CD14-positive monocyte (primary cell): ENCODE measurements around the gene SMIM20. TPM values are rescaled to one million over a fixed set of nuclear protein-coding genes. Genes with fewer than 3 reads are reported as not detected.
A peak's percentile ranks its signal among the peaks of the same experiment; 100 is the strongest.

ENCODE experiments used
- DNase-seq, 3 donors: peaks; one replicate each; pipeline ENCODE4 v3.0.0-alpha.2; 2011 to 2022
- H2AFZ ChIP-seq: 2 replicates; pipeline ENCODE4 v1.6.0; 2012; ENCODE audit warnings: mild to moderate bottlenecking, low read depth, low read length, inconsistent platforms; ENCODE audit not compliant: insufficient read depth, poor library complexity, severe bottlenecking
- H3K27ac ChIP-seq, 2 donors: 1 replicate in 1 of 2; 2 replicates in 1 of 2; pipeline ENCODE4 v1.5.1; 2012 to 2013; ENCODE audit warnings: low read length in 2 of 2, control low read depth in 1 of 2, inconsistent platforms in 1 of 2, low read depth in 1 of 2, mild to moderate bottlenecking in 1 of 2
- H3K27me3 ChIP-seq, 2 donors: one replicate each; pipeline versions ENCODE4 v1.6.0 to v1.6.1; 2011 to 2013; ENCODE audit warnings: low read length in 2 of 2; ENCODE audit not compliant: control insufficient read depth in 2 of 2, insufficient read depth in 2 of 2
- H3K36me3 ChIP-seq, 2 donors: replicated peaks in 1 of 2; 1 replicate in 1 of 2; 2 replicates in 1 of 2; pipeline versions ENCODE4 v1.5.1 to v1.6.1; 2012 to 2013; ENCODE audit warnings: low read length in 2 of 2, control low read depth in 1 of 2, inconsistent platforms in 1 of 2, mild to moderate bottlenecking in 1 of 2; ENCODE audit not compliant: insufficient read depth in 2 of 2, control insufficient read depth in 1 of 2
- H3K4me1 ChIP-seq, 2 donors: 1 replicate in 1 of 2; 2 replicates in 1 of 2; pipeline versions ENCODE4 v1.5.1 to v1.6.1; 2012 to 2013; ENCODE audit warnings: low read length in 2 of 2, control low read depth in 1 of 2, inconsistent platforms in 1 of 2, mild to moderate bottlenecking in 1 of 2, moderate library complexity in 1 of 2; ENCODE audit not compliant: insufficient read depth in 2 of 2, control insufficient read depth in 1 of 2
- H3K4me2 ChIP-seq: replicated peaks from 2 replicates; pipeline ENCODE3; 2012; ENCODE audit warnings: low read length, moderate library complexity, mild to moderate bottlenecking; ENCODE audit not compliant: poor library complexity, severe bottlenecking; ENCODE audit errors: extremely low read depth
- H3K4me3 ChIP-seq, 3 experiments: fragments of 200-600 bp in 1 of 3; sonication (generic) in 1 of 3; replicated peaks in 1 of 3; 1 replicate in 2 of 3; 2 replicates in 1 of 3; pipeline ENCODE4 v1.5.1; 2011 to 2013; ENCODE audit warnings: low read length in 3 of 3, mild to moderate bottlenecking in 3 of 3, control low read depth in 2 of 3, low read depth in 2 of 3, inconsistent platforms in 1 of 3, moderate library complexity in 1 of 3
- H3K79me2 ChIP-seq: 2 replicates; pipeline ENCODE4 v1.6.0; 2012; ENCODE audit warnings: mild to moderate bottlenecking, control low read depth, inconsistent platforms, low read length, moderate library complexity; ENCODE audit not compliant: insufficient read depth
- H3K9ac ChIP-seq: 2 replicates; pipeline ENCODE4 v1.6.0; 2017; ENCODE audit warnings: low read length, mild to moderate bottlenecking; ENCODE audit not compliant: insufficient read depth, poor library complexity, severe bottlenecking
- H3K9me3 ChIP-seq, 2 donors: replicated peaks in 1 of 2; 1 replicate in 1 of 2; 2 replicates in 1 of 2; pipeline versions ENCODE4 v1.5.1 to v1.6.1; 2012 to 2013; ENCODE audit warnings: low read length in 2 of 2, control low read depth in 1 of 2; ENCODE audit not compliant: control insufficient read depth in 1 of 2, insufficient read depth in 1 of 2
- H4K20me1 ChIP-seq: 2 replicates; pipeline ENCODE4 v1.6.0; 2012; ENCODE audit warnings: mild to moderate bottlenecking, low read length, control low read depth, moderate library complexity; ENCODE audit not compliant: insufficient read depth
- H3K27ac Mint-ChIP-seq, 7 donors: one replicate each; pipeline ENCODE4 v1.8.0; 2020; ENCODE audit warnings: mild to moderate bottlenecking in 7 of 7, mixed read lengths in 7 of 7, moderate library complexity in 6 of 7, inconsistent platforms in 2 of 7
- H3K27me3 Mint-ChIP-seq, 3 donors: one replicate each; pipeline ENCODE4 v1.8.0; 2021 to 2022; ENCODE audit warnings: low read depth in 3 of 3, mild to moderate bottlenecking in 3 of 3, mixed read lengths in 3 of 3, moderate library complexity in 3 of 3, inconsistent platforms in 1 of 3
- H3K36me3 Mint-ChIP-seq, 2 donors: one replicate each; pipeline ENCODE4 v1.8.0; 2020; ENCODE audit warnings: mixed read lengths in 2 of 2, inconsistent platforms in 1 of 2, mild to moderate bottlenecking in 1 of 2
- H3K4me1 Mint-ChIP-seq: one replicate; pipeline ENCODE4 v1.8.0; 2020; ENCODE audit warnings: mild to moderate bottlenecking, mixed read lengths
- H3K4me3 Mint-ChIP-seq, 2 donors: one replicate each; pipeline ENCODE4 v1.8.0; 2020; ENCODE audit warnings: mild to moderate bottlenecking in 2 of 2, mixed read lengths in 2 of 2, moderate library complexity in 1 of 2
- H3K9me3 Mint-ChIP-seq, 7 donors: one replicate each; pipeline ENCODE4 v1.8.0; 2020 to 2022; ENCODE audit warnings: mixed read lengths in 7 of 7, mild to moderate bottlenecking in 6 of 7, moderate library complexity in 6 of 7, inconsistent platforms in 2 of 7
- WGBS: methylation state at CpG from one replicate; pipeline ENCODE4 v1.1.5; 2013; ENCODE audit warnings: missing lambda C conversion rate; ENCODE audit not compliant: insufficient coverage; 5-methylcytosine and 5-hydroxymethylcytosine counted together
- intact Hi-C, 2 donors: fragments of 100-400 bp; cut with micrococcal nuclease; formaldehyde crosslinking; loops; one replicate each; pipeline versions ENCODE4 v1.15.0 to v1.15.1; 2023
- polyA plus RNA-seq, 3 donors: library from polyadenylated mRNA; depleted of rRNA in 1 of 3; unstranded in 2 of 3; stranded (reverse) in 1 of 3; fragments of 300-500 nt in 2 of 3; fragments of >200 nt in 1 of 3; fragmentation: Illumina TruSeq in 2 of 3; gene quantifications; 1 replicate in 2 of 3; 2 replicates in 1 of 3; pipeline ENCODE4 v1.2.3, GENCODE V29; 2012 to 2021
- TF ChIP-seq, protein P1 (sequence below): fragments of 200-600 bp; IDR thresholded peaks from one replicate; pipeline ENCODE4 v1.8.0; 2022; ENCODE audit warnings: antibody characterized with exemption, mild to moderate bottlenecking

The SMIM20 gene
- polyA plus RNA-seq, 3 donors = 10.4 to 38.1 (median 33.7) TPM

- Mint-ChIP-seq H3K27me3 (no peaks in the 10 kb centered on the region), H3K9me3 (peaks cover 0 to 3% (median 0%) of the 10 kb centered on the region in 7 donors), H3K36me3 (peaks cover 4 to 5% of the 10 kb centered on the region in 2 donors), H3K4me1 (peaks cover 42% of the 10 kb centered on the region), H3K27ac (peak overlapping the region in 6 of 7 donors; percentile 10 to 78 (median 64)), H3K4me3 (no peak overlapping the region)
- 94% methylated on average over 6 of the region's 6 CpGs for WGBS
- H3K9me3 ChIP-seq = no peaks in the 10 kb centered on the region
- no peak overlapping the region for H3K4me2 ChIP-seq
- intact Hi-C loops = no loop called here
- no peaks in the 10 kb centered on the region for H3K36me3 ChIP-seq
- no peaks in the 10 kb centered on the region for H3K27me3 ChIP-seq
- no peaks in the 10 kb centered on the region for H4K20me1 ChIP-seq
- H3K79me2 ChIP-seq = no peaks in the 10 kb centered on the region
- no peak overlapping the region for H2AFZ ChIP-seq
- no peak overlapping the region for H3K4me3 ChIP-seq
- TF ChIP-seq, protein P1, sequence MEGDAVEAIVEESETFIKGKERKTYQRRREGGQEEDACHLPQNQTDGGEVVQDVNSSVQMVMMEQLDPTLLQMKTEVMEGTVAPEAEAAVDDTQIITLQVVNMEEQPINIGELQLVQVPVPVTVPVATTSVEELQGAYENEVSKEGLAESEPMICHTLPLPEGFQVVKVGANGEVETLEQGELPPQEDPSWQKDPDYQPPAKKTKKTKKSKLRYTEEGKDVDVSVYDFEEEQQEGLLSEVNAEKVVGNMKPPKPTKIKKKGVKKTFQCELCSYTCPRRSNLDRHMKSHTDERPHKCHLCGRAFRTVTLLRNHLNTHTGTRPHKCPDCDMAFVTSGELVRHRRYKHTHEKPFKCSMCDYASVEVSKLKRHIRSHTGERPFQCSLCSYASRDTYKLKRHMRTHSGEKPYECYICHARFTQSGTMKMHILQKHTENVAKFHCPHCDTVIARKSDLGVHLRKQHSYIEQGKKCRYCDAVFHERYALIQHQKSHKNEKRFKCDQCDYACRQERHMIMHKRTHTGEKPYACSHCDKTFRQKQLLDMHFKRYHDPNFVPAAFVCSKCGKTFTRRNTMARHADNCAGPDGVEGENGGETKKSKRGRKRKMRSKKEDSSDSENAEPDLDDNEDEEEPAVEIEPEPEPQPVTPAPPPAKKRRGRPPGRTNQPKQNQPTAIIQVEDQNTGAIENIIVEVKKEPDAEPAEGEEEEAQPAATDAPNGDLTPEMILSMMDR = no peak
- H3K9ac ChIP-seq = no peak overlapping the region
- peak overlapping the region in 1 of 2 donors; percentile 61 for H3K27ac ChIP-seq
- H3K4me1 ChIP-seq = peaks cover 38 to 43% of the 10 kb centered on the region in 2 donors
- DNase-seq = no peak
Measured at GRCh38 chr4:25879587-25879986, 34.4 kb upstream of the SMIM20 start.

DNA sequence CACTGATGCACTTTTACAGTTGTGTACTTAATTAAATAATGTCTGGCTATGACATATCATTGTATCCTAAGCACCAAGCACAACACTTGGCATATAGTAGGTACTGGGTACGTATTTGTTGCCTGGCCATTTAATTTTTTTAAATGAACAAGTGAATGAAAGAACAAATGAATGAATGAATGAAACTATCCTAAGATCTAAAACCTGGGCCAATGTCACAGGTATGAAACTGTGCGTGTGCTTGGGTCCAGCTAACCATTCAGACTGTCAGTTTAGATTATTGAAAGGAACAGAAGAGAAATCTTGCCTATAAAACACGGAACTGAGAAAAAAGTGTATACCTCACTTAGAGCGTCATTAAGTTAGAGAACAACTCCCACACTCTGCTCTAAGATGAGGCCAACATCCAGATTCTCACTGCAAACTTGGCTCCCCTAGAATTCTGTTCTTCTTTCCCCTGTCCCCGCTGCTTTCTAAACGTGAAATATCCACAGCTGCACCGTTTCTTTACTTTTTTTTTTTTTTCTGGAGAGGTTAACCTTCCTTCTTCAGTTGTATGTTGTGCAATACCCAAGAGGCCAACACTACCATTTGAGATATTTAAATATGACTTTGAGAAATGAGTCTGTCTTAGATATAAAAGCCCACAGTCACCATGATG, 33.9 kb upstream of the SMIM20 start:
- Histone ChIP-seq H4K20me1 (no peaks in the 10 kb centered on the region), H3K4me1 (peaks cover 38 to 44% of the 10 kb centered on the region in 2 donors), H3K9ac (no peak overlapping the region), H3K9me3 (no peaks in the 10 kb centered on the region), H3K4me2 (peak overlapping the region; percentile 44), H3K27me3 (no peaks in the 10 kb centered on the region), H3K4me3 (peak overlapping the region in 1 of 3 experiments; percentile 32), H3K27ac (peak overlapping the region in 1 of 2 donors; percentile 61), H3K36me3 (no peaks in the 10 kb centered on the region), H3K79me2 (no peaks in the 10 kb centered on the region), H2AFZ (peak overlapping the region; percentile 36)
- DNase-seq = peak in 1 of 3 donors; percentile 19
- Mint-ChIP-seq H3K36me3 (peaks cover 4 to 5% of the 10 kb centered on the region in 2 donors), H3K4me1 (peaks cover 46% of the 10 kb centered on the region), H3K27me3 (no peaks in the 10 kb centered on the region), H3K9me3 (peaks cover 0 to 3% (median 0%) of the 10 kb centered on the region in 7 donors), H3K4me3 (peak overlapping the region; percentile 21 to 59), H3K27ac (peak overlapping the region; percentile 38 to 78 (median 64))
- WGBS = 0% methylated on average over 1 of the region's 7 CpGs
- intact Hi-C loops = no loop called here
- TF ChIP-seq, protein P1 = no peak
